HepG2 (cell line): Measurements from ENCODE around the gene PTH1R. TPM values are rescaled to one million over a fixed set of nuclear protein-coding genes. Genes with fewer than 3 reads are reported as not detected.

Source experiments
- ATF5 ChIP-seq: sonication (generic); formaldehyde crosslinking; IDR thresholded peaks from 2 replicates; pipeline ENCODE4 v1.4.0; 2020; ENCODE audit warnings: mild to moderate bottlenecking, low read depth, missing genetic modification reagents
- CTCF ChIP-seq: sonication (generic); formaldehyde crosslinking; IDR thresholded peaks from 2 replicates; pipeline ENCODE4 v1.5.0; 2020; ENCODE audit warnings: mild to moderate bottlenecking, missing genetic modification reagents, moderate library complexity
- HMG20B ChIP-seq: conservative IDR thresholded peaks from 2 replicates; pipeline ENCODE4 v1.6.1; 2016; ENCODE audit warnings: missing genetic modification reagents, missing compliant biosample characterization
- HOXA7 ChIP-seq: sonication (generic); formaldehyde crosslinking; IDR thresholded peaks from 2 replicates; pipeline ENCODE4 v1.8.1; 2022; ENCODE audit warnings: mild to moderate bottlenecking, missing genetic modification reagents, moderate library complexity
- IKZF1 ChIP-seq: fragments of 450-650 bp; IDR thresholded peaks from 2 replicates; pipeline ENCODE4 v1.7.1; 2016
- MED13 ChIP-seq: sonication (generic); formaldehyde crosslinking; IDR thresholded peaks from 2 replicates; pipeline ENCODE4 v1.5.0; 2020; ENCODE audit warnings: missing genetic modification reagents
- MIER2 ChIP-seq: IDR thresholded peaks from 2 replicates; pipeline ENCODE4 v1.6.1; 2016; ENCODE audit warnings: missing biosample characterization, missing genetic modification reagents
- NR2F6 ChIP-seq, 2 experiments: IDR thresholded peaks; 2 replicates each; pipeline ENCODE4 v1.6.1; 2016; ENCODE audit warnings: antibody characterized with exemption in 1 of 2, mild to moderate bottlenecking in 1 of 2
- RFXAP ChIP-seq: sonication (generic); formaldehyde crosslinking; IDR thresholded peaks from 2 replicates; pipeline ENCODE4 v1.4.0; 2020; ENCODE audit warnings: missing genetic modification reagents, borderline replicate concordance
- SPEN ChIP-seq: sonication (generic); formaldehyde crosslinking; IDR thresholded peaks from 2 replicates; pipeline ENCODE4 v1.5.1; 2020; ENCODE audit warnings: low read depth, mild to moderate bottlenecking, missing genetic modification reagents
- STAG1 ChIP-seq: sonication (generic); formaldehyde crosslinking; IDR thresholded peaks from 2 replicates; pipeline ENCODE4 v1.4.0; 2020; ENCODE audit warnings: missing genetic modification reagents
- TEAD3 ChIP-seq: optimal IDR thresholded peaks from 2 replicates; pipeline ENCODE3; 2016; ENCODE audit warnings: borderline replicate concordance
- YY1 ChIP-seq: IDR thresholded peaks from 2 replicates; pipeline ENCODE4 v1.6.1; 2011; ENCODE audit warnings: low read length, low read depth, moderate library complexity, mild to moderate bottlenecking; ENCODE audit not compliant: insufficient read depth, insufficient replicate concordance
- ZFX ChIP-seq: sonication (generic); formaldehyde crosslinking; IDR thresholded peaks from 2 replicates; pipeline ENCODE4 v1.4.0; 2020; ENCODE audit warnings: mild to moderate bottlenecking, low read depth, missing genetic modification reagents, moderate library complexity
- ZNF251 ChIP-seq: sonication (generic); formaldehyde crosslinking; IDR thresholded peaks from 2 replicates; pipeline ENCODE4 v1.9.0; 2021; ENCODE audit warnings: mild to moderate bottlenecking, missing genetic modification reagents
- ZNF317 ChIP-seq: sonication (generic); formaldehyde crosslinking; IDR thresholded peaks from 2 replicates; pipeline ENCODE4 v1.5.0; 2020; ENCODE audit warnings: mild to moderate bottlenecking, missing genetic modification reagents
- ZNF343 ChIP-seq: sonication (generic); formaldehyde crosslinking; IDR thresholded peaks from 2 replicates; pipeline ENCODE4 v1.4.0; 2020; ENCODE audit warnings: mild to moderate bottlenecking, missing genetic modification reagents
- ZNF383 ChIP-seq: sonication (generic); formaldehyde crosslinking; IDR thresholded peaks from 2 replicates; pipeline ENCODE4 v1.4.0; 2020; ENCODE audit warnings: missing genetic modification reagents, mild to moderate bottlenecking, borderline replicate concordance
- polyA plus RNA-seq, 8 experiments: library from polyadenylated mRNA; depleted of rRNA in 3 of 8; stranded (reverse) in 7 of 8; unstranded in 1 of 8; fragments of >200 nt; fragmentation: Illumina TruSeq in 4 of 8; extraction: Trizol in 4 of 8; gene quantifications; 2 replicates each; pipeline versions ENCODE4 v1.2.1 to v1.2.3, GENCODE V29; 2011 to 2016; ENCODE audit warnings: low read depth in 4 of 8, missing spikeins in 1 of 8, mixed read lengths in 1 of 8; ENCODE audit not compliant: insufficient read depth in 1 of 8
- total RNA-seq, 5 experiments: library from RNA; depleted of rRNA; stranded (reverse); fragments of >200 nt; fragmentation: Illumina TruSeq; extraction: Trizol; gene quantifications; 2 replicates each; pipeline ENCODE4 v1.2.3, GENCODE V29; 2016; ENCODE audit warnings: low read depth in 1 of 5
- TF ChIP-seq, protein P1 (sequence below): sonication (generic); formaldehyde crosslinking; IDR thresholded peaks from 2 replicates; pipeline ENCODE4 v1.5.1; 2020; ENCODE audit warnings: missing genetic modification reagents, mild to moderate bottlenecking, borderline replicate concordance
- TF ChIP-seq, protein P2 (sequence below): sonication (generic); formaldehyde crosslinking; IDR thresholded peaks from 2 replicates; pipeline ENCODE4 v1.4.0; 2020; ENCODE audit warnings: missing genetic modification reagents, borderline replicate concordance

The PTH1R gene
- total and polyA plus RNA-seq, 2 of the 13 experiments (the other 11 are each of a cell fraction or from before 2014, with no cell fraction given), result not detected

GRCh38 chr3:46948830-46949671 is 71.5 kb downstream of the PTH1R start (continued):
- peak; percentile 59 for TF ChIP-seq CTCF (CRISPR knock-in tag)
- TF ChIP-seq MED13 (CRISPR knock-in tag), result no peak
- 0 out of 2 replicates have a peak, but pooled peaks have one; percentile 19 for TF ChIP-seq MIER2 (CRISPR knock-in tag)
- no peak for TF ChIP-seq SPEN (CRISPR knock-in tag)
- 0 out of 2 replicates have a peak, but pooled peaks have one; percentile 37 for TF ChIP-seq HMG20B (CRISPR knock-in tag)
- no peak for TF ChIP-seq RFXAP (CRISPR knock-in tag)
- TF ChIP-seq, protein P1, sequence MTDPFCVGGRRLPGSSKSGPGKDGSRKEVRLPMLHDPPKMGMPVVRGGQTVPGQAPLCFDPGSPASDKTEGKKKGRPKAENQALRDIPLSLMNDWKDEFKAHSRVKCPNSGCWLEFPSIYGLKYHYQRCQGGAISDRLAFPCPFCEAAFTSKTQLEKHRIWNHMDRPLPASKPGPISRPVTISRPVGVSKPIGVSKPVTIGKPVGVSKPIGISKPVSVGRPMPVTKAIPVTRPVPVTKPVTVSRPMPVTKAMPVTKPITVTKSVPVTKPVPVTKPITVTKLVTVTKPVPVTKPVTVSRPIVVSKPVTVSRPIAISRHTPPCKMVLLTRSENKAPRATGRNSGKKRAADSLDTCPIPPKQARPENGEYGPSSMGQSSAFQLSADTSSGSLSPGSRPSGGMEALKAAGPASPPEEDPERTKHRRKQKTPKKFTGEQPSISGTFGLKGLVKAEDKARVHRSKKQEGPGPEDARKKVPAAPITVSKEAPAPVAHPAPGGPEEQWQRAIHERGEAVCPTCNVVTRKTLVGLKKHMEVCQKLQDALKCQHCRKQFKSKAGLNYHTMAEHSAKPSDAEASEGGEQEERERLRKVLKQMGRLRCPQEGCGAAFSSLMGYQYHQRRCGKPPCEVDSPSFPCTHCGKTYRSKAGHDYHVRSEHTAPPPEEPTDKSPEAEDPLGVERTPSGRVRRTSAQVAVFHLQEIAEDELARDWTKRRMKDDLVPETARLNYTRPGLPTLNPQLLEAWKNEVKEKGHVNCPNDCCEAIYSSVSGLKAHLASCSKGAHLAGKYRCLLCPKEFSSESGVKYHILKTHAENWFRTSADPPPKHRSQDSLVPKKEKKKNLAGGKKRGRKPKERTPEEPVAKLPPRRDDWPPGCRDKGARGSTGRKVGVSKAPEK (CRISPR knock-in tag), result no peak
- TF ChIP-seq ZNF317 (CRISPR knock-in tag), result no peak
- no peak for TF ChIP-seq ZNF343 (CRISPR knock-in tag)
- no peak for TF ChIP-seq ZFX
- no peak for TF ChIP-seq ZNF383 (CRISPR knock-in tag)
- no peak for TF ChIP-seq ZNF251
- TF ChIP-seq HOXA7 (CRISPR knock-in tag), result no peak
- peak; percentile 61 for TF ChIP-seq TEAD3 (CRISPR knock-in tag)
- TF ChIP-seq IKZF1, result no peak
- TF ChIP-seq, protein P2, sequence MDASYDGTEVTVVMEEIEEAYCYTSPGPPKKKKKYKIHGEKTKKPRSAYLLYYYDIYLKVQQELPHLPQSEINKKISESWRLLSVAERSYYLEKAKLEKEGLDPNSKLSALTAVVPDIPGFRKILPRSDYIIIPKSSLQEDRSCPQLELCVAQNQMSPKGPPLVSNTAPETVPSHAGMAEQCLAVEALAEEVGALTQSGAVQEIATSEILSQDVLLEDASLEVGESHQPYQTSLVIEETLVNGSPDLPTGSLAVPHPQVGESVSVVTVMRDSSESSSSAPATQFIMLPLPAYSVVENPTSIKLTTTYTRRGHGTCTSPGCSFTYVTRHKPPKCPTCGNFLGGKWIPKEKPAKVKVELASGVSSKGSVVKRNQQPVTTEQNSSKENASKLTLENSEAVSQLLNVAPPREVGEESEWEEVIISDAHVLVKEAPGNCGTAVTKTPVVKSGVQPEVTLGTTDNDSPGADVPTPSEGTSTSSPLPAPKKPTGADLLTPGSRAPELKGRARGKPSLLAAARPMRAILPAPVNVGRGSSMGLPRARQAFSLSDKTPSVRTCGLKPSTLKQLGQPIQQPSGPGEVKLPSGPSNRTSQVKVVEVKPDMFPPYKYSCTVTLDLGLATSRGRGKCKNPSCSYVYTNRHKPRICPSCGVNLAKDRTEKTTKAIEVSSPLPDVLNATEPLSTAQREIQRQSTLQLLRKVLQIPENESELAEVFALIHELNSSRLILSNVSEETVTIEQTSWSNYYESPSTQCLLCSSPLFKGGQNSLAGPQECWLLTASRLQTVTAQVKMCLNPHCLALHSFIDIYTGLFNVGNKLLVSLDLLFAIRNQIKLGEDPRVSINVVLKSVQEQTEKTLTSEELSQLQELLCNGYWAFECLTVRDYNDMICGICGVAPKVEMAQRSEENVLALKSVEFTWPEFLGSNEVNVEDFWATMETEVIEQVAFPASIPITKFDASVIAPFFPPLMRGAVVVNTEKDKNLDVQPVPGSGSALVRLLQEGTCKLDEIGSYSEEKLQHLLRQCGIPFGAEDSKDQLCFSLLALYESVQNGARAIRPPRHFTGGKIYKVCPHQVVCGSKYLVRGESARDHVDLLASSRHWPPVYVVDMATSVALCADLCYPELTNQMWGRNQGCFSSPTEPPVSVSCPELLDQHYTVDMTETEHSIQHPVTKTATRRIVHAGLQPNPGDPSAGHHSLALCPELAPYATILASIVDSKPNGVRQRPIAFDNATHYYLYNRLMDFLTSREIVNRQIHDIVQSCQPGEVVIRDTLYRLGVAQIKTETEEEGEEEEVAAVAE (CRISPR knock-in tag), result no peak
- TF ChIP-seq YY1, result no peak
- TF ChIP-seq NR2F6 (IDR thresholded peaks at IDR 0.05), result peak; percentile 95
- peak; percentile 90 for TF ChIP-seq NR2F6 (CRISPR knock-in tag; IDR thresholded peaks at IDR 0.05)
- TF ChIP-seq STAG1, result peak; percentile 38
- no peak for TF ChIP-seq ATF5 (CRISPR knock-in tag)
